ENCODE results near the gene FSCN2. TPM values are rescaled to one million over a fixed set of nuclear protein-coding genes. Genes with fewer than 3 reads are reported as not detected.
A peak's percentile ranks its signal among the peaks of the same experiment; 100 is the strongest.

Gene FSCN2
- total RNA-seq, 1 donor from 2014 or later = 1.0 TPM

DNA sequence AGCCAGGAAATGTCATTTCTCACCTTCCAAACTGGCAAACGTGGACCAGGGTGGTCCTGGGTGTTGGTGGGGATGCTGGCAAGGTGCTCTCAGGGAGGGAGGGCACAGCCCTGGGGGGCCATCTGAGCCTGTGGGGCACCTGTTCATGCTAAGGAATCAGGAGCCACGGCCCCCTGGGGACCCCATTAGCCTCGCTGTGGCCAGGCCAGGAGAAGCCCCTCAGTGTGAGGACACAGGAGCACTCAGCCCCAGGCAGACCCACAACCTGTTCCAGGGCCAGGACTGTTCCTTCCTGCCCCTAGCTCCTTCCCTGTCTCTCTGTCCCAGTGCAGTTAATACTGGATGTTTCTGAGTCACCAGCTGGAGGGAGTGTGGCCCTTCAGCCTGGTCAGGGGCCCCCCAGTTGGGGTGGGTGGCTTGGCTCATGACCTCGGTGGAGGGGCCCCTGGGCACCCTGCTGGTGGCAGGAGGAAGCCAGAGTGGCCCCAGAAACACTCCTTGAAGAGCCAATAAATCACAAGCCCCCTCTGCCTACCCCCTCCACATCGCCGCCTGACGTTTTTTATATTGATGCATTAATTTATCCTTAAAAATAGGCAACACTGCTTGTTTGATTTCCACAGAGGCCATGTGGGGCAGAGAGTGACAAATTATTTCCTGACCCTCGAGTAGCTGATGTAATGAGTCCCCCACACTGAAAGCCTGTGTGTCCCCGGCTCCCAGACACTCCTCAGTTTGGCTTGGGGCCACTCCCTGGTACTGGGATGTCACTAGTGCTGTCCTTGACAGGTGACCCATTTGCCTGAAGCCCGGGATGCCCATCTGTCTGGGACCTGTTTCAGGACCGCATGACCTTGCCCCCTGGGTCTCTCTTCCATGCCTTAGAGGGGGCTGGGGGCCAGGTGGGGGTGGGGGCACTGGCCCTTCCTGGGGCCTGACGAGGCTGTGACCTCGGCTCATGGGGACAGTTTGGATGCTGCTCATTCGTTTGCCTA, 37.9 kb upstream of the FSCN2 start:
- no peak for DNase-seq

DNA sequence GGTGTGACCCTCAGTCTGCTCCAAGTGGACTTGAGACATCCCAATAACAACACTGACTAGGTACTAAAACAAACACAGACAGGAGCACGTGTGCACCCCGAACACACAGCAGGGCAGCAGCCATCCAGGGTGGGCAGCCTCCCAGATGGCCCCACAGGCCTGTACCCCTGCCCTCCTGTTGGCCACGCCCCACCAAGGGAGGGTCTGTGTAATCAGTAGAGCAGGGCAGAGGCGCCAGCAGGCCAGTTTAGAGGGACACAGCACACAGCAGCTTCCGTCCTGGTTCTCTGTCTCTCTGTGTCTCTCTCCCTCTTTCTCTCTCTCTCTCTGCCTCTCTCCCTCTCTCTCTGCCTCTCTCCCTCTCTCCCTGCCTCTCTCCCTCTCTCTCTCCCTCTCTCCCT, 37.0 kb upstream of the FSCN2 start:
- DNase-seq = no peak

DNA sequence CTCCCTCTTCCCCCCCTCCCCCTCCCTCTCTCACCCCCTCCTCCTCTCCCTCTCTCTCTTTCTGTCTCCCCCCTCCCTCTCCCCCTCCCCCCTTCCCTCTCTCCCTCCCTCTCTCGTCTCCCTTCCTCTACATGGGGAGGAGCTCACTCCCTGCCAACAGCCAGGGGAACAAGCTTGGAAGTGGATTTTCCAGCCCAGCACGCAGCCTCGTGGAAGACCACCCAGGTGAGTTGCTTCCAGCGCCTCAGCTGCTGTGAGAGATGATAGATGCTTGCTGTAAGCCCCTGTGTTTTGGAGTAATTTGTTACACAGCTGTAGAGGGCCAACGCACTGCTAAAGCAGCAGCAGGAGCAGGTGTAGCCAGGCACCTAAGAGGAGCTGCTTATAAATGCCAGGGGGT, 36.4 kb upstream of the FSCN2 start:
- DNase-seq = no peak

DNA sequence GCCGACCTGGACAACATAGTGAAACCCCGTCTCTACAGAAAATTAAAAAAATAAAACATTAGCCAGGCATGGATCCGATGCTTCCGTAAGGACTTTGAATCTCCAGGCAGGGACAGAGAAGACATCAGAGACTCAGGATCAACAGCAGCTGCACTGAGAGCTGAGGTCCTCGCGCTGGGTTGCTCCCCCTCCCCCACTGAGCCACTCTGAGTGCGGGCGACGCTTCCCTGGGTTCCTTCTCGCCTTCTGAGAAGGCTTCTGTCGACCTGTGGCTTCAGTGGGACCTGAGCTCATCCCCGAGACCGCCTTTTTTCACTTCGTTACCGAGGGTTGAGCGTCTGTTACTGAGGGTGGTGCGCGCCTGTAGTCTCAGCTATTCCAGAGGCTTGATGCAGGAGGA, 36.0 kb upstream of the FSCN2 start:
- no peak for DNase-seq

DNA sequence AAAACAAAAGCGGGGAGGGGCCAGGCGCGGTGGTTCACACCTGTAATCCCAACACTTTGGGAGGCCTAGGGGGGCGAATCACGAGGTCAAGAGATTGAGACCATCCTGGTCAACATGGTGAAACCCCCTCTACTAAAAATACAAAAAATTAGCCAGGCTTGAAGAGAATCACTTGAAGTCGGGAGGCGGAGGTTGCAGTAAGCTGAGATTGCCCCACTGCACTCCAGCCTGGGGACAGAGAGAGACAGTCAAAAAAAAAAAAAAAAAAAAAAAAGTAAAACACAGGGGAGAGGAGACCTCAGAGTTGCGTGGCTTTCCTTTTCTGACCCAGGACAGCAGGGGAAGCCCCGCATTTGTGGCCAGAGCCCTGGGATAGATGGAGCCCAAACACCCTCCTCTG, 35.5 kb upstream of the FSCN2 start:
- no peak for DNase-seq

DNA sequence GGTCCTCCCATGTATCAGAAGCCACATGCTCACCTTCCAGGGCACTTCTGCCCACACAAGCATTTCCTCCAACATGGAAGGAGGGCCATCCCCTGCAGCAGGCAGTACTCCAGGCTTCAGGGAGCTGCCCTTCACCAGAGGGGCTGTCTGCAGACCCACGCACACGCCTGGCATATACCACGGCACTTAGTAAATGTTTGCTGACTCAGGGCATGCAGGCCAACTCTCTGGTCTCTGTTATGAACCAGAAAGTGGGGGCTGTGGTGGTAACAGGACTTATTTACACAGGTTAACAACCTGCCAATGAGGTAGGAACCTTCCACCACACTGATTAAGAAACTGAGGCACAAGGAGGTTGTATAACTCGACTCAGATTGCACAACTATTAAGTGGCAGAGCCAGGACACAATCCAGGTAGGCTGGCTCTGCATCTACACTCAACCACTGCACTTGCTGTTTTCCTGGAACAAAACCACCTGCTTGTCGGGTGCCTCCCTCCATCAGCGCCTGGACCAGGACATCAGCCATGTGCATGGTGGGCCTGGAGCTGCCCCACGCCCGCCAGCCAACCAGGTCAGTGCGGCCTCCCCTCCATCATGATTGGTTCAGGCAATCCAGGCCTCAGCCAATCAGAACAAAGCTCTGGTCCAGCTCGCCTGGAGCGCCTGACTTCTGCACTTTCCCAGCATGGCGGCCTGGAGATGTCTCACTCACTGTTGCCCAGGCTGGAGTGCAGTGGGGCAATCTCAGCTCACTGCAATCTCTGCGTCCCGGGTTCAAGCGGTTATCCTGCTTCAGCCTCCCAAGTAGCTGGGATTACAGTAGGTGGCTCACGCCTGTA, 34.8 kb upstream of the FSCN2 start:
- no peak for DNase-seq

DNA sequence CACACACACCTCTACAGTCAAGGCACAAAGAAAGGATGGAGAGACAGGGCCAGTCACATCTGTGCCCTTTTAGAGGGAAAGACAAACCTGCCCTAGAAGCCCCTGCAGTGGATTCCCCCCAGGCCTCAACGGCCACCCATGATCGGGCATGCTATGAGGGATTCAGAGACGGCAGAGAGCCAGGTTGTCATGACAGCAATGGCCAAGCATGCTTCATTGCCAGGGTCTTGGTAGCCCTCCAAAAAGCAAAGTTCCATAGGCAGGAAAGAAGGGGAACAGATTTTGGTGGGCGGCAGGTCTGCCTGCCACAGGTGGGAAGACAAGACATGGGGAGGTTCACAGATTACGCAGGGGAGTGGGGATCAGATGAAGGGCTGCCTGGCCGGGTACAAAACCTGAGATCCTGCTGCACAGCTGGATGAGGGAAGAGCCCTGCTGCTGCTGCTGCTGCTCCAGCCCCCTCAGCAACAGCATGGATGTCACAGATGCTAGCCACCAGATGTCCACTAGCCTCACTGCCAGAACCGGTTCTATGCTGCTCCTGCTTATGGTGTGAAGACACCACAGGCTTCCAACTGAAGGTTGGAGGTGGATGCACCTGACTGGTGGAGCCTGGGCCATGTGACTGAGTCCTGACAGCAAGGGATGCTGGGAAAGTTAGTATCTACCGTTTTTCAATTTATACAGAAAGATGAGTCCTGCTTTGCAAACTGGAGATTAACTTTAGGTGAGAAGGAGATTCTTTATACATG, 33.4 kb upstream of the FSCN2 start:
- no peak for DNase-seq

DNA sequence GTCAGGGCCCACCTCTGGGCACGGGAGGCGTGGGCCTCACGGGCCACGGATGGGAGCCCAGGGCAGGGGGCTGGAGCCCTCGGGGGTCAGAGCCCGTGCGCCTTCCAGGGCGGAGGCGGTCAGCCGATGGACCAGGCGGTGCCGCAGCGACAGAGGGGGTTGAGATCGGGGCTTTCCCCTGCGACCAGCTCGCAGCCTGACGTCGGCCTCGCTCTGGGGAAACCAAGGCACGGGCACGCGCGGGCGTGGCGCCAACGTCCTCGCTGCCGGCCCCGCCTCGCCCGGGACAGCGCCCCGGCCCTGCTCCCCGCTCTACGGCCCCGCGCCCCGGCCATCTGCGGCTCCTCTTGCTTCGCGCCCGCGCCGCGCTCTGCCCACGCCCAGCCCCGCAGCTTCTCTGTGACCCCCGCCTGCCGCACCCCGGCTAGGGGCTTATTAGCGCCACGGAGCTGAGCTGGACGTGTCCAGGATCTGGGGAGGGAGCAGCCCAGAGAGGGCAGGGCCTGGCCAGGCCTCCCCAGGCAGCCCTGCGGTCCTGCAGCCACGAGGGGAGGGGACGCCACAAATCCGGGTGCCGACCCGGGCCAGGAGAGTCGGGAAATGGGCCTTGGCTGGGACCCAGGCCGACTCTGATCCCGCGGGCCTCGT, 29.1 kb upstream of the FSCN2 start:
- no peak for DNase-seq

DNA sequence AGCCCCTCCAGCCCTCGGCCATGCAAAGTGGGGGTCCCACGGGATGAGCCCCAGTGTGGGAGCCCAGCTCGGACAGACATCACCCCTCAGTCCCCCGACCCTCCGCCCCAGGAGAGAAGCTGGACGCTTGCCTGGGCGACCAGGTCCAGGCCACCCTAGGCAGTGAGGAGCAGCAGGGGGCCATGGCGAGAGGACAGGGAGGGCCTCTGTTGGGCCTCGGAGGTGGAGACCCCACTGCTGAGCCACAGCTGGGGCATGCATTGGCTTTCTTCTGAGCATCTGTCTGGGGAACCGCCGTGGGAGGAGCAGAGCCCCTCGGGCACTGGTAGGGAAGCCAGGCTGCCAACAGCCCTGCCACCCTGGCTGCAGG, 28.6 kb upstream of the FSCN2 start:
- no peak for DNase-seq

DNA sequence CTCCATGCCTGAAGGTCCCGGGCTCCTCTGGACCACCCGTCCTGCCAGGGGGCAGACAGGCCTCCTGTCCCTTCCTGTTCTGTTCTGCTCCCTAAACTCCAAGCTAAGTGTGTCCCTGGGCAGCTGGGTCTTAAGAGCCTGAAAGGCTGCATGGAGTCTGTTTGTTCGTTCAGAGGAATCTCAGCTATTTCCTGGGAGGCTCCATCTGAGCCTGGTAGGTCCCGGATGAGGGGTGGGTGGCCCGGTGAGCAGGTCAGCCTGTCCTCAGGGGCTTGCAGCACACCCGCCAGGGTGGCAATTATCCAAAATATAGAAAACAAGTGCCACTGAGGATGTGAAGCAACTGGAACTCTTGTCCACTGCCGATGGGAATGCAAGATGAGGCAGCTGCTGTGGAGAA, 28.1 kb upstream of the FSCN2 start:
- peak; percentile 19 for DNase-seq

DNA sequence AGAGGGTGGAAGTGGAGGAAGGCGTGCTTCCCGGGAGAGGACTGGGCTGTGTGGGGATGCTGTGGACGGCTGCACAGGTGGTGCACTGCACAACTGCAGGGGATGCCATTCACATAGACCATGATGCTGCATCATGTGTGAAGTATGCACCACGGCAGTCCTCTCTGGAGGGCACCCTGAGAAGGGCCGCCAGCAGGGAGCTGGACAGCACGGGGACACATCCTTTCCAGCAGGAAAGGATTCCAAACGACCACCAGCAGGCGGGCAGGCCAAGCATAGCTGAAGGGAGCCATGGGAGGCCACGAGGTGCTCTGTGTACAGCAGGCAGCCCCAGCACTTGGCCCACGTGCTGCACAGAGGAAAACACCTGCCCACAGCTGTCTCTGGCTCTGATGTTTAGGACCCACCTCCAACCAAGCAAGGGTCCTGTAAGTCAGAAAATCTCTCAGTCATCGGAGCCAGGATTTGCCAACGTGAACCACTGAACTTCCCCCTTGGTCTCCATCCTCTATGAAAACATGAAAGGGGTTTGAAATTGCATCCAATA, 25.6 kb upstream of the FSCN2 start:
- DNase-seq = no peak

DNA sequence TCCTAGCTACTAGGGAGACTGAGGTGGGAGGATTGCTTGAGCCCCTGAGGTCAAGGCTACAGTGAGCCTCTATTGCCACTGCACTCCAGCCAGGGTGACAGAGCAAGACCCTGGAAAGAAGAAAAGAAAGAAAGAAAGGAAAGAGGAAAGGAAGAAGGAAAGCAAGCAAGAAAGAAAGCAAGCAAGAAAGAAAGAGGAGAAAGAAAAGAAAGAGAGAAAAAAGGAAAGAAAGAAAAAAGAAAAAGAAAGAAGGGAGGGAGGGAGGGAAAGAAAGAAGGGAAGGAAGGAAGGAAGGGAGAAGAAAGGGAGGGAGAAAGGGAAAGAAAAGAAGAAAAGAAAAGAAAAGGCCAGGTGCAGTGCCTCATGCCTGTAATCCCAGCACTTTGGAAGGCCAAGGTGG, 24.6 kb upstream of the FSCN2 start:
- no peak for DNase-seq

DNA sequence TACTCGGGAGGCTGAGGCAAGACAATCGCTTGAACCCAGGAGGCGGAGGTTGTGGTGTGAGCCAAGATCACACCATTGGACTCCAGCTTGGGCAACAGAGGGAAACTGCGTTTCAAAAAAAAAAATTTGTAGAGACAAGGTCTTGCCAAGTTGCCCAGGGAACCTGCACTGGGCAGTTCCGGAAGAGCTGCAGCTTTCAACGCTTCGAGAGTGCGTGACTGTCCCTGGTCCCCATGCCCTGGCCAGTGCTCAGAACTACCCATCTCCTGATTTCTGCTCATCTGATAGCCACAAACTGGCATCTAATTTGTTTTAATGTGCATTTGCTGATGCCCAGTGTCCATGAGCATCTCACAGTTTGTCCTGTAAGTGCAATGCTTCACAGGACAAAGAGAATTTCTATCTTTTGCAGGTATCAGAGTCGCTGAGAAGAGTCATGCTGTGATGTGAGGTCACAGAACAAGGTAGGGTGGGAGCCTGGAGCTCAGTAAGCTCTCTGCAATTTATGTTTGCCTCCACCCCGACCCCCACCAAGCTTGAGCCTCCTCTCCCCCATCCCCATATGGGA, 19.5 kb upstream of the FSCN2 start:
- peak; percentile 55 for DNase-seq

DNA sequence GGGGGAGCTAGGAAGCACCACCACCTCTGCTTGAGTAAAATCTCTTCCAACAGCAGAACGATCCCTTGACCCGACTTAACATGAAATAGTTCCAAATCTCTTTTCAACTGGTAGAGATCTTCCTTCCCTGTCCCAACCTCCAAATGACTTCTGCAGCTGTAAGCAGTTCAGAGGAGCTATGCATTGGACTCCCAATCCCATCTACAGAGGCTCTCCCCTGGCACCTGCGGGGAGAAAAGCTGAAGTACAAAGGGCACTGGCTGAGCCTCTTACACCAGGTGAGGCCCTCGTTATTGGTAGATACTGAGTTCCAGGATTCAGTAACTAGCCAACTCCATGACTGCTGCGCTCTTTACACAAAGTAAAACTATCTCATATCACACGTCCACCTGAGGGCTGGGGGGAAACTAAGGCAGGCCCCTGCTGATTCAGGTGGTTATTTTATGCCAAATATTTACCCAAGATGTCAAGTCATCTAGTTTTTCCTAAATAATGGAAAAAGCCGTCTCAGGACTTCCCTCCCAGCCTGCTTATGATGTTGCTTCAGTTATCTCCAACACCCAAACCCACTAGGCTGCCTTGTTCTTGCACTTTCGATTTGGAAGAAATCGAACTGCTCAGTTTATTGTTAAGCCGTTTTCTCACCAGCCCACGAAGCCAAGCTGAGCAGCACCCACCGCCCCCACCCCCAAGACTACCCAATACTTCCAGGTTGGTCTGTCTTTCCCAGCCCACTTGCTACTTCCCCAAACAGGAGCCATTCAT, 18.8 kb upstream of the FSCN2 start:
- peak; percentile 24 for DNase-seq

DNA sequence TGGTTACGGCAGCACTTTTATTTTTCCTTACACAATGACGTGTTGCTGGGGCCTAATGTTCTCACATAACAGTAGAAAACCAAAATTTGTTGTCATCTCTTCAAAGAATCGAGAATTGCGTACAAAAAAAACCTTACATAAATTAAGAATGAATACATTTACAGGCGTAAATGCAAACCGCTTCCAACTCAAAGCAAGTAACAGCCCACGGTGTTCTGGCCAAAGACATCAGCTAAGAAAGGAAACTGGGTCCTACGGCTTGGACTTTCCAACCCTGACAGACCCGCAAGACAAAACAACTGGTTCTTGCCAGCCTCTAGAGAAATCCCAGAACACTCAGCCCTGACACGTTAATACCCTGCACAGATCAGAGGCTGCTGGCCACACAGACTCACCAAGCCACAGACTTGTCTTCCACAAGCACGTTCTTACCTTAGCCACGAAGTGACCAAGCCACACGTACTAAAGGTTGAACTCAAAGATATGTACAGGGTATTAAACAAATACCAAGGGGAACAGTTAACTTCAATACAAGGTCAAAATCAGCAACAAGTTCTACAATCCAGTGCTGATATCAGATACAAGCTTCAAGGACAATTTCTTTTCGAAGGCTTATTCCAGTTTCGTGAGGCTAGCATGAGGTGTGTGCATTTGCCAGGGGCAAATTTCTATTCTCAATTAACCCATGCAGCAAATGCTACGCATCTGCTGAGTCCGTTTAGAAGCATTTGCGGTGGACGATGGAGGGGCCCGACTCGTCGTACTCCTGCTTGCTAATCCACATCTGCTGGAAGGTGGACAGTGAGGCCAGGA, 18.0 kb upstream of the FSCN2 start:
- peak; percentile 31 for DNase-seq

DNA sequence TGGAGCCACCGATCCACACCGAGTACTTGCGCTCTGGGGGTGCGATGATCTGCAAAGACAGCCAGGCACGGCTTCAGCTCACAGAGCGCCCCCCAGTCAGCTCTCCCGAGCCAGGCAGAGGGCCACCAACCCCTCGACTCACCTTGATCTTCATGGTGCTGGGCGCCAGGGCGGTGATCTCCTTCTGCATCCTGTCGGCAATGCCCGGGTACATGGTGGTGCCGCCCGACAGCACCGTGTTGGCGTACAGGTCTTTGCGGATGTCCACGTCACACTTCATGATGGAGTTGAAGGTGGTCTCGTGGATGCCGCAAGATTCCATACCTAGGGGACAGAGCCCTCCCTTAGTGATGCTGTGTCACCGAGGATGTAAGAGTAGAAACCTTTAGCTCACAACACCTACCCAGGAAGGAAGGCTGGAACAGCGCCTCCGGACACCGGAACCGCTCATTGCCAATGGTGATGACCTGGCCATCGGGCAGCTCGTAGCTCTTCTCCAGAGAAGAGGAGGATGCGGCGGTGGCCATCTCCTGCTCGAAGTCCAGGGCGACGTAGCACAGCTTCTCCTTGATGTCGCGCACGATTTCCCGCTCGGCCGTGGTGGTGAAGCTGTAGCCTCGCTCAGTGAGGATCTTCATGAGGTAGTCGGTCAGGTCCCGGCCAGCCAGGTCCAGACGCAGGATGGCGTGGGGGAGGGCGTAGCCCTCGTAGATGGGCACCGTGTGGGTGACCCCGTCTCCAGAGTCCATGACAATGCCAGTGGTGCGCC, 17.2 kb upstream of the FSCN2 start:
- DNase-seq = peak; percentile 49

DNA sequence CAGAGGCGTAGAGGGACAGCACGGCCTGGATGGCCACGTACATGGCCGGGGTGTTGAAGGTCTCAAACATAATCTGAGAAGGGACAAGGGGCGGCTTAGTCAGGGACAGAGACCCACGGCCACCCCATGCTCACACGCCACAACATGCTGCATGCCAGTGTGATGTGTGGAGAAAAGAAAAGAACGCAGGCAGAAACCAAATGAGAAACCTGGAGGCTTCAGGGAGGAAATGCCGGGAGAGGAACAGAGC, 16.7 kb upstream of the FSCN2 start:
- no peak for DNase-seq

DNA sequence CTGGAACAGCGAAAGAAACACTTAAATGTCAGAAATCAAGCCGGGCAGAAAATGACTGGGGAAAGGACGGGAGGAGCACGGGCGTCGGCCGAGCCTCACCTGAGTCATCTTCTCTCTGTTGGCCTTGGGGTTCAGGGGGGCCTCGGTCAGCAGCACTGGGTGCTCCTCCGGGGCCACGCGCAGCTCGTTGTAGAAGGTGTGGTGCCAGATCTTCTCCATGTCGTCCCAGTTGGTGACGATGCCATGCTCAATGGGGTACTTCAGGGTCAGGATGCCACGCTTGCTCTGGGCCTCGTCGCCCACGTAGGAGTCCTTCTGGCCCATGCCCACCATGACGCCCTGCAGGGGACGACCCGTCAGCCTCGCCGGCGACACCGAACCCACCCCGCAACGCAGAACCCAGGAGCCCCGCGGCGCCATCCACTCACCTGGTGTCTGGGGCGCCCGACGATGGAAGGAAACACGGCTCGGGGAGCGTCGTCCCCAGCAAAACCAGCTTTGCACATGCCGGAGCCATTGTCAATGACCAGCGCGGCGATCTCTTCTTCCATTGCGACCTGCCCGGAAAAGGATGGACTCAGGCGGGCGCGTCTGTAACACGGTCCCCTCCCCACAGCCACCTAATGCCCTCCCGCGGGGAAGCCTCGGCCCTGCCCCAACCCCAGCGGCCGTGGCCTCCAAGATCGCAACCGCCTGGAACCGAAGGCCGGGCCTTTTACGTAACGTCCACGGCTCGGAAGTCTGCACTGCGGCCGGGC, 16.2 kb upstream of the FSCN2 start:
- no peak for DNase-seq
